ENCODE data around the gene GUCY1A2.
"Not testable (repeated sequence)": the region's sequence is repeated elsewhere in the genome, so short reads cannot be mapped to it uniquely, and the experiment has no call there.

GUCY1A2 gene, protein sequence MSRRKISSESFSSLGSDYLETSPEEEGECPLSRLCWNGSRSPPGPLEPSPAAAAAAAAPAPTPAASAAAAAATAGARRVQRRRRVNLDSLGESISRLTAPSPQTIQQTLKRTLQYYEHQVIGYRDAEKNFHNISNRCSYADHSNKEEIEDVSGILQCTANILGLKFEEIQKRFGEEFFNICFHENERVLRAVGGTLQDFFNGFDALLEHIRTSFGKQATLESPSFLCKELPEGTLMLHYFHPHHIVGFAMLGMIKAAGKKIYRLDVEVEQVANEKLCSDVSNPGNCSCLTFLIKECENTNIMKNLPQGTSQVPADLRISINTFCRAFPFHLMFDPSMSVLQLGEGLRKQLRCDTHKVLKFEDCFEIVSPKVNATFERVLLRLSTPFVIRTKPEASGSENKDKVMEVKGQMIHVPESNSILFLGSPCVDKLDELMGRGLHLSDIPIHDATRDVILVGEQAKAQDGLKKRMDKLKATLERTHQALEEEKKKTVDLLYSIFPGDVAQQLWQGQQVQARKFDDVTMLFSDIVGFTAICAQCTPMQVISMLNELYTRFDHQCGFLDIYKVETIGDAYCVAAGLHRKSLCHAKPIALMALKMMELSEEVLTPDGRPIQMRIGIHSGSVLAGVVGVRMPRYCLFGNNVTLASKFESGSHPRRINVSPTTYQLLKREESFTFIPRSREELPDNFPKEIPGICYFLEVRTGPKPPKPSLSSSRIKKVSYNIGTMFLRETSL

DNA sequence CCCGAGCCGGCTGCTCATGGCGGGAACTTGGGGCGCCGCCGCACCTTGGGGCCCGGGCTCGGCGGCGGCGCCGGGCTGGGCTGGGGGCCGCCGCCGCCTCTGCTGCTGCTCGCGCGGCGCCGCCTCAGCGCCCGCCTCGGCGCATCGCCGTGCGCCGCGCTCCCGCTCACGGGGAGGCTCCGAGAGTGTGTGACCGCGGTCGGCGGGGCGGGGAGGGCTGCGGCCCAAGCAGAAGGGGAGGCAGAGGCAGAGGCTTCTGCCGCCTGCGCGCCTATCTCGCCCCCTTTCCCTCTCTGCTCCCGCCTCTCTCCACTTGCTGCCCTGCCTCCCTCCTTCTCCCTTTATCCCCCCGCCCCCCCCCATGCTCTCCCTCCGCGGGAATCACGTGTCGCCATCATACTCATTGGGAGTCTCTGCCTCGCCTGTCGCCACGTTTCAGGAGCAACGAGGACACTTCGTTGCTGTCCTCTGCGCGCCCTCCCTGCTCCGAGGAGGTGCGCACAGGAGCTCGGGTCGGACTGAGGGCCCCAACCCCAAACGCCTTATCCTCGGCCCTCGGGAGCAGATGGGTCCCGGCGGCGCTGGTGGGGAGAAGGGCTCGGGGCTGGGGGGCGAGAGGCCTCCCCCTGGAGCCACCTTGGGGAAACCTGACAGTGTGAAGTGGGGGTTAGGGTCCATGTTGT lies at the start of gene GUCY1A2:
Gene GUCY1A2 (minus strand): TSS at position 258 of the 683 bp plus-strand sequence. CDS start 421 bp downstream, outside the sequence.
- no peak for DNase-seq (ENCODE audit: low read depth)
- in situ Hi-C loops (cut with HindIII; ENCODE audit: low sequenced_read_pairs): no loop called here
- peak within 1 kb of the TSS; percentile 48 for H3K4me3 ChIP-seq (ENCODE audit: low read depth, low read length)
- TF ChIP-seq, protein P1, sequence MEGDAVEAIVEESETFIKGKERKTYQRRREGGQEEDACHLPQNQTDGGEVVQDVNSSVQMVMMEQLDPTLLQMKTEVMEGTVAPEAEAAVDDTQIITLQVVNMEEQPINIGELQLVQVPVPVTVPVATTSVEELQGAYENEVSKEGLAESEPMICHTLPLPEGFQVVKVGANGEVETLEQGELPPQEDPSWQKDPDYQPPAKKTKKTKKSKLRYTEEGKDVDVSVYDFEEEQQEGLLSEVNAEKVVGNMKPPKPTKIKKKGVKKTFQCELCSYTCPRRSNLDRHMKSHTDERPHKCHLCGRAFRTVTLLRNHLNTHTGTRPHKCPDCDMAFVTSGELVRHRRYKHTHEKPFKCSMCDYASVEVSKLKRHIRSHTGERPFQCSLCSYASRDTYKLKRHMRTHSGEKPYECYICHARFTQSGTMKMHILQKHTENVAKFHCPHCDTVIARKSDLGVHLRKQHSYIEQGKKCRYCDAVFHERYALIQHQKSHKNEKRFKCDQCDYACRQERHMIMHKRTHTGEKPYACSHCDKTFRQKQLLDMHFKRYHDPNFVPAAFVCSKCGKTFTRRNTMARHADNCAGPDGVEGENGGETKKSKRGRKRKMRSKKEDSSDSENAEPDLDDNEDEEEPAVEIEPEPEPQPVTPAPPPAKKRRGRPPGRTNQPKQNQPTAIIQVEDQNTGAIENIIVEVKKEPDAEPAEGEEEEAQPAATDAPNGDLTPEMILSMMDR (IDR thresholded peaks at IDR 0.05; ENCODE audit: low read depth, low read length, missing control alignments): no peak

DNA sequence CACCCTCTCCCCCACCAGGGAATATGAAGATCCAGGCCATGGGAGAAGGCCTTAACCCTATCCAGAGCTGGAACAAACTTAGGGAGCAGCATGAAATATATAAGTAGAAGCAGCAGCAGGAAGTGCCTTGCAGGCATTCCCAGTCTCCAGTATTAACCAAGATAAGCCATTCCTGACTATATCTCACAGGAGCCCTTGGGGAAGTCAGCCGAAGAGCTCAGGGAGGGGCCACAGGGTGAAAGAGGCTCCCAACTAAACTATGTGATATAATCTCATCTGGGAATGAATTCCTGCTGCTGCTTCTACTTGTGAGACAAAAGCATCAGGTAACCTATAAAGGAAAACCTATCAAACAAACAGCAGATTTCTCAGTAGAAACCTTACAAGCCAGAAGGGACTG lies 36.1 kb upstream of the GUCY1A2 start:
- in situ Hi-C loops (cut with HindIII; ENCODE audit: low sequenced_read_pairs): no loop called here
- TF ChIP-seq, protein P1 (IDR thresholded peaks at IDR 0.05; ENCODE audit: low read depth, low read length, missing control alignments): no peak
- no peak overlapping the region for H3K4me3 ChIP-seq (ENCODE audit: low read depth, low read length)
- no peak for DNase-seq (ENCODE audit: low read depth)

DNA sequence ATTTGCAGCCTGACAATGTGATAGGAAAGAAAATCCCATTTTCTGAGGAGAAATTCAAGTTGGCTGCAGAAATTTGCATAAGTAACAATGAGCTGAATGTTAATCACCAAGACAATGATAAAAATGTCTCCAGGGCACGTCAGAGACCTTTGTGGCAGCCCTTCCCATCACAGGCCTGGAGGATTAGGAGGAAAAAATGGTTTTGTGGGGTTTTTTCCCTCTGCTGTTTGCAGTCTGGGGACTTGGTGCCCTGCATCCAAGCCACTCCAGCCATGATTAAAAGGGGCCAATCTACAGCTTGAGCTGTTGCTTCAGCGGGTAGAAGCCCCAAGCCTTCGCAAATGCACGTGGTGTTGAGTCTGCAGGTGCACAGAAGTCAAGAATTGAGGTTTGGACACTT lies 33.1 kb upstream of the GUCY1A2 start:
- H3K4me3 ChIP-seq (ENCODE audit: low read depth, low read length); in situ Hi-C loops (cut with HindIII; ENCODE audit: low sequenced_read_pairs); DNase-seq (ENCODE audit: low read depth): not testable (repeated sequence)

DNA sequence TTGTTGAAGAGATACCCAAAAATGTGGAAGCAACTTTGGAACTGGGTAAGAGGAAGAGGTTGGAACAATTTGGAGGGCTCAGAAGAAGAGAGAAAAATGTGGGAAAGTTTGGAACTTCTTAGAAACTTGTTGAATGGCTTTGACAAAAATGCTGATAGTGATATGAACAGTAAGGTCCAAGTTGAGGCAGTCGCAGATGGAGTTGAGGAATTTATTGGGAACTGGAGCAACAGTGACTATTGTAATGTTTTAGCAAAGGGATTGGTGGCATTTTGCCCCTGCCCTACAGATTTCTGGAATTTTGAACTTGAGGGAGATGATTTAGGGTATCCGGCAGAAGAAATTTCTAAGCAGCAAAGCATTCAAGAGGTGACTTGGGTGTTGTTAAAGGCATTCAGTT lies 32.6 kb upstream of the GUCY1A2 start:
- DNase-seq (ENCODE audit: low read depth); H3K4me3 ChIP-seq (ENCODE audit: low read depth, low read length); in situ Hi-C loops (cut with HindIII; ENCODE audit: low sequenced_read_pairs): not testable (repeated sequence)

DNA sequence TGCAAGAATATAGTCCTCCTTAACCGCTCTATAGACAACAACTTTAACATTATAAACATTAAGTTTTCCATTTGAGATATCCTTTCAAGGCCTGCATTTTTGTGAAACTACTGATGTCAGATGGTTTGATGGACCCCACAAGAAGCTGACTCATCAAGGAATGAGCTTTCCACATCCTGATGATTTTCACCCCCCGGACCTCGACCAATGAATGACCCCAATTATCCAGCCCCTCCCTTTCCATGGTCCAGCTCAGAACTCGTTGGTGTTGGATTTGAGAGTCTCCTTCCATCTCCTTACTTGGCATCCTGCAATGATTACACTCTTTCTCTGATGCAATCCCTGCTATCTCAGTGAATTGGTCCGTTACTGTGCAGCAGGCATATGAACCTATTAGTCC lies 31.8 kb upstream of the GUCY1A2 start:
- TF ChIP-seq, protein P1 (IDR thresholded peaks at IDR 0.05; ENCODE audit: low read depth, low read length, missing control alignments): no peak
- DNase-seq (ENCODE audit: low read depth): no peak
- H3K4me3 ChIP-seq (ENCODE audit: low read depth, low read length): no peak overlapping the region
- in situ Hi-C loops (cut with HindIII; ENCODE audit: low sequenced_read_pairs): no loop called here

DNA sequence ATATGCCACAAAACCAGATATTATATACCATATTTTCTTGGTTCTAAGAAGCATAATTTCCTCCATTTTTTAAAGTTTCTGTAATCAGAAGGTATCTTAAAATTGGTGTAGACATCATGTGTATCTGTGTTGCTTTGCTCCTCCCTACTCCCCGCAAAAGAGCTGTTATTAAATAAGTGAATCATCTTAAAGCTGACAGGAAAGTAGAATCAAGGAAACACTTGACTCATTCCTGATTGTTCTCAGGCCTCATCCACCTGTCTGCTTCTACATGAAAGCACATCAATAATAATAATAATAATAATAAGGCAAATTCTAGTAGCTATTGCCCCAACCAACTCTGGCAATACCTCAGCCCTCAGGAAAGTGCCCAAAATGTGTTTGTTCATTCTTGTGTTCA lies 26.2 kb upstream of the GUCY1A2 start:
- in situ Hi-C loops (cut with HindIII; ENCODE audit: low sequenced_read_pairs): no loop called here
- H3K4me3 ChIP-seq (ENCODE audit: low read depth, low read length): no peak overlapping the region
- TF ChIP-seq, protein P1 (IDR thresholded peaks at IDR 0.05; ENCODE audit: low read depth, low read length, missing control alignments): no peak
- DNase-seq (ENCODE audit: low read depth): peak; percentile 8

DNA sequence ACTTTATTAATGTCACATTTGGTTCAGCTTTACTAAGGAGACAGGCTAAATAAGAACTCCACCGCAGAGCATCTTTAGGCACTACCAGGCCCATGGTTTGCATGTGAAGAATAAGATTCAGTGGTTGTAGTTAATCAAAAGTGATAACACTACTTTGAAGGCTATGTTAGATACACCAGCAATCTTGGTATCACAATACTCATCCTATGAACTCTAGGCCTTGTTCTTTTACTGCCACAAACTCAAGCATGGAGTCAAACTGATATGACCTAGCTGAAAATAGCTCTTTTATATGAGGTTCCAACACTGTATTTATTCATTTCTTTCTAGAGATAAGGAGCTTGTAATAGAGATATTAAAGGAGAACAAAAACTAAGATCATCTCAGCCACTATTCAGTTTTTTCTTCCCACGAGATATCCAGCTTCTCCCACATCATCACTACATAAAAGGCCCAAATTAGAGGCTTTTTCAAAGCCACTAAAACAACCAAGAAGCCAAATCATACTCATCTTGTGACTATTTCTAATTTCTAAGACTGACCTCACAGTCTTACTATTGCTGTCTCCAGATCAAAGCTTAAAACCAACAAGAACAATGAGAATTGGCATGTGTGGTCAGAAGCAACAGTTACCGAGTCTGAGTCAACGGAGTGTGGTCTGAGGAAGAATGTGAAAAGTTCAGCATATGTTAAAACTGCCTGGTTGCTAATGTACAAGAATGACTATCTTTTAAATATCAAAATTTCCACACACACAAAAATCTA lies 25.1 kb upstream of the GUCY1A2 start:
- in situ Hi-C loops (cut with HindIII; ENCODE audit: low sequenced_read_pairs): no loop called here
- TF ChIP-seq, protein P1 (IDR thresholded peaks at IDR 0.05; ENCODE audit: low read depth, low read length, missing control alignments): no peak
- H3K4me3 ChIP-seq (ENCODE audit: low read depth, low read length): no peak overlapping the region
- DNase-seq (ENCODE audit: low read depth): peak; percentile 98

Data from astrocyte of the cerebellum (primary cell).